ENCODE results near the gene ITK. TPM values are rescaled to one million over a fixed set of nuclear protein-coding genes. Genes with fewer than 3 reads are reported as not detected.
A peak's percentile ranks its signal among the peaks of the same experiment; 100 is the strongest.

The ITK gene
- total RNA-seq, 3 donors from 2014 or later (not counting 1 experiment from before 2014, with no cell fraction given) = 153 to 188 (median 186) TPM

DNA sequence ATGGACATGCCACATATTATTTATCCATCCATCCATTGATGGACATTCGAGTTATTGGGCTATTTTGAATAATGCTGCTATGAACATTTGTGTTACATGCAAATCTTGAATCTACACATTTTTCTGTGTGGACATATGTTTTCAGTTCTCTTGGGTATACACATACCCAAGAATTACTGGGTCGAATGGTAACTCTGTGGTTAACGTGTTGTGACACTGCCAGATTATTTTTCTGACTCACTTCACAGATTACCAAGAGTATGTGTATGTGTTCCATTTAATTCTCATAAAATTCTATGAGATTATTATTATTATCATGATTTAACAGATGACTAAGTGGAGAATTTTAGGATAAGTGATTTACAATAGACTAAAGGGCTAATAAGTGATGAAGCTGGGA is 112.0 kb downstream of the ITK start:
- peak overlapping the region; percentile 71 to 75 for H3K27ac Mint-ChIP-seq
- no peak overlapping the region for H3K27ac ChIP-seq (ENCODE audit: low read length)
- H3K9me3 Mint-ChIP-seq = no peaks in the 10 kb centered on the region
- no peak for TF ChIP-seq CTCF (IDR thresholded peaks at IDR 0.05)
- no CpG with 5 or more reads among the region's 3 CpGs for WGBS (ENCODE audit: insufficient coverage)
- peaks cover 76 to 85% of the 10 kb centered on the region in 2 donors for H3K4me1 Mint-ChIP-seq
- no peaks in the 10 kb centered on the region for H3K27me3 ChIP-seq (ENCODE audit: control insufficient read depth, insufficient read depth, low read length)
- ATAC-seq (peak; percentile 81 to 90 (median 82)), DNase-seq (no peak)
- H3K4me1 ChIP-seq (ENCODE audit: control insufficient read depth, insufficient read depth, low read length) = peaks cover 13% of the 10 kb centered on the region
- no peaks in the 10 kb centered on the region for H3K9me3 ChIP-seq (ENCODE audit: control insufficient read depth, insufficient read depth, low read length)
- H3K4me3 ChIP-seq (ENCODE audit: low read length) = no peak overlapping the region
- H3K36me3 ChIP-seq (ENCODE audit: control insufficient read depth, insufficient read depth, low read length) = peaks cover 83% of the 10 kb centered on the region
- H3K27me3 Mint-ChIP-seq (ENCODE audit: low read depth in 2 of 2) = no peaks in the 10 kb centered on the region
- intact Hi-C loops (cut with micrococcal nuclease) = loop anchor here (2.0 to 5.0 kb wide), 2 partner anchors 20 to 40 kb away; no protein-coding TSS in a partner anchor
- peak overlapping the region; percentile 25 for H3K4me3 Mint-ChIP-seq
- H3K36me3 Mint-ChIP-seq = peaks cover 21% of the 10 kb centered on the region

DNA sequence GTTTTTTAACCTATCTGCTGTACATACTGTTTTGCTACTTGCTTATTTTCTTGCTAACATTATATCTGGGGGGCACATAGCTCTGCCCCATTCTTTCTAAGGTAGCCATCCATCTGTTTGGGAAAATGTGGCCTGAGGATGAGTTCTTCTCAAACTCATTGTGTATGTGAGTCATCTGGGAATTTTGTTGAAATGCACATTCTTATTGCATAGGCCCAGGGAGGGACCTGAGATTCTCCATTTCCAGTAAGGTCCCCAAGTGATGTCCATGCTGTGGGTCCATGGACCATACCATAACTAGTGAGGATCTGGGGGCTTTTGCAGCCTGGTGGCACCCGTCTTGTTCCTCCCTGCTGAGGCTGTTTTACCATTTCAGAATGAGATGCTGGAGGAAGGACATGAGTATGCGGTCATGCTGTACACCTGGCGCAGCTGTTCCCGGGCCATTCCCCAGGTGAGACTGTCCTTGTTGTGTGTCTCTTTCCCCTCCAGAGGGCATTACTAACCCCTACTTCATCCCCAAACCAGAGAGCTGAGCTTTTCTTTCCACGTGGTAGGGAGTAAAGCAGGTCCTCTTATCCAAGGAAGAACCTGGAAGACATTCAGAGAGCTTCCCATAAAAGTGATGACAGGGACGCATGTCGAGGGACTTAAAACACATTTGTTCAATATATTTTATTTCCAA is 113.9 kb downstream of the ITK start:
- H3K36me3 ChIP-seq (ENCODE audit: control insufficient read depth, insufficient read depth, low read length) = peaks cover 81% of the 10 kb centered on the region
- H3K27me3 ChIP-seq (ENCODE audit: control insufficient read depth, insufficient read depth, low read length) = no peaks in the 10 kb centered on the region
- 96% methylated on average over 5 of the region's 7 CpGs for WGBS (ENCODE audit: insufficient coverage)
- Mint-ChIP-seq H3K9me3 (no peaks in the 10 kb centered on the region), H3K27me3 (ENCODE audit: low read depth in 2 of 2) (no peaks in the 10 kb centered on the region), H3K36me3 (peaks cover 36% of the 10 kb centered on the region), H3K27ac (peak overlapping the region; percentile 81 to 86), H3K4me1 (peaks cover 68 to 73% of the 10 kb centered on the region in 2 donors), H3K4me3 (no peak overlapping the region)
- H3K4me1 ChIP-seq (ENCODE audit: control insufficient read depth, insufficient read depth, low read length) = peaks cover 13% of the 10 kb centered on the region
- H3K27ac ChIP-seq (ENCODE audit: low read length) = no peak overlapping the region
- intact Hi-C loops (cut with micrococcal nuclease) = loop anchor here (5.0 kb wide), 1 partner anchor 42 kb away; no protein-coding TSS in a partner anchor
- DNase-seq (no peak), ATAC-seq (no peak)
- H3K9me3 ChIP-seq (ENCODE audit: control insufficient read depth, insufficient read depth, low read length) = no peaks in the 10 kb centered on the region
- no peak overlapping the region for H3K4me3 ChIP-seq (ENCODE audit: low read length)
- TF ChIP-seq CTCF (IDR thresholded peaks at IDR 0.05) = no peak

- Histone ChIP-seq H3K27me3 (ENCODE audit: control insufficient read depth, insufficient read depth, low read length) (no peaks in the 10 kb centered on the region), H3K36me3 (ENCODE audit: control insufficient read depth, insufficient read depth, low read length) (peaks cover 79% of the 10 kb centered on the region), H3K9me3 (ENCODE audit: control insufficient read depth, insufficient read depth, low read length) (no peaks in the 10 kb centered on the region), H3K4me1 (ENCODE audit: control insufficient read depth, insufficient read depth, low read length) (peaks cover 13% of the 10 kb centered on the region), H3K4me3 (ENCODE audit: low read length) (no peak overlapping the region), H3K27ac (ENCODE audit: low read length) (no peak overlapping the region)
- ATAC-seq = no peak
- intact Hi-C loops (cut with micrococcal nuclease) = no loop called here
- H3K27ac Mint-ChIP-seq = peak overlapping the region; percentile 81 to 86
- no peaks in the 10 kb centered on the region for H3K9me3 Mint-ChIP-seq
- TF ChIP-seq CTCF (IDR thresholded peaks at IDR 0.05) = no peak
- peaks cover 36% of the 10 kb centered on the region for H3K36me3 Mint-ChIP-seq
- peaks cover 61 to 66% of the 10 kb centered on the region in 2 donors for H3K4me1 Mint-ChIP-seq
- H3K4me3 Mint-ChIP-seq = peak overlapping the region; percentile 35
- no peaks in the 10 kb centered on the region for H3K27me3 Mint-ChIP-seq (ENCODE audit: low read depth in 2 of 2)
- DNase-seq = peak in 1 of 2 donors; percentile 45
- WGBS (ENCODE audit: insufficient coverage) = 47% methylated on average over 1 of the region's 1 CpG
Measured at GRCh38 chr5:157295247-157295646, 114.6 kb downstream of the ITK start.

All from natural killer cell (primary cell).